ENCODE results near the gene S100A13.
A peak's percentile ranks its signal among the peaks of the same experiment; 100 is the strongest.
"Not testable (repeated sequence)": the region's sequence is repeated elsewhere in the genome, so short reads cannot be mapped to it uniquely, and the experiment has no call there.

S100A13 gene

DNA sequence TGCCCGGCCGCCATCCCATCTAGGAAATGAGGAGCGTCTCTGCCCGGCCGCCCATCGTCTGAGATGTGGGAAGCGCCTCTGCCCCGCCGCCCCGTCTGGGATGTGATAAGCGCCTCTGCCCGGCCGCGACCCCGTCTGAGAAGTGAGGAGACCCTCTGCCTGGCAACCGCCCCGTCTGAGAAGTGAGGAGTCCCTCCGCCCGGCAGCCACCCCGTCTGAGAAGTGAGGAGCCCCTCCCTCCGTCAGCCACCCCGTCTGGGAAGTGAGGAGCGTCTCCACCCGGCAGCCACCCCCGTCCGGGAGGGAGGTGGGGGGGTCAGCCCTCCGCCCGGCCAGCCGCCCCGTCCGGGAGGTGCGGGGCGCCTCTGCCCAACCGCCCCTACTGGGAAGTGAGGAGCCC lies 44.5 kb downstream of the S100A13 start:
- DNase-seq; in situ Hi-C loops (cut with MboI; ENCODE audit: low pct_unique_long_range_greater_than_20kb, low sequenced_read_pairs): not testable (repeated sequence)

DNA sequence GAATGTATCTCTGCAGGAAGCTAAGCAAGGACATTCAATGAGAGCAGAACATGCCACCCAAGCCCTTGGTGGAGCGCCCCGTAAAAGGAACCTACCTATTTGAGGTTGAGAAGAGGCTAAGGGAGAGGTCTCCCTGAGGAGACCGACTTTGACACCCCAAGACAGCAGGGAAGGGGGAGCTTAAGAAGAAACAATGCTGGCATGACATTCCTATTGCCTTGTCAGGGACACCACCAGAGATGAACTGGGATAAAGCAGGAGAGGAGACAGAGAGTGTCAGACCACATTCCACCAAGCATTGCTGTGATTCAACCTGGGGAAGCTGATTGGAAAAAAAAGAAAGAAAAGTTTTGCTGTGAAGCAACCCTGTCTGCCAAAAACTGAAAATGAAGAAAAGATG lies 48.4 kb downstream of the S100A13 start:
- in situ Hi-C loops (cut with MboI; ENCODE audit: low pct_unique_long_range_greater_than_20kb, low sequenced_read_pairs), result no loop called here
- no peak for DNase-seq

- no peak for DNase-seq
- in situ Hi-C loops (cut with MboI; ENCODE audit: low pct_unique_long_range_greater_than_20kb, low sequenced_read_pairs), result no loop called here
Measured at GRCh38 chr1:153578490-153578889, 48.8 kb downstream of the S100A13 start.

- no peak for DNase-seq
- in situ Hi-C loops (cut with MboI; ENCODE audit: low pct_unique_long_range_greater_than_20kb, low sequenced_read_pairs), result no loop called here
Measured at GRCh38 chr1:153577624-153578051, 49.7 kb downstream of the S100A13 start.

DNA sequence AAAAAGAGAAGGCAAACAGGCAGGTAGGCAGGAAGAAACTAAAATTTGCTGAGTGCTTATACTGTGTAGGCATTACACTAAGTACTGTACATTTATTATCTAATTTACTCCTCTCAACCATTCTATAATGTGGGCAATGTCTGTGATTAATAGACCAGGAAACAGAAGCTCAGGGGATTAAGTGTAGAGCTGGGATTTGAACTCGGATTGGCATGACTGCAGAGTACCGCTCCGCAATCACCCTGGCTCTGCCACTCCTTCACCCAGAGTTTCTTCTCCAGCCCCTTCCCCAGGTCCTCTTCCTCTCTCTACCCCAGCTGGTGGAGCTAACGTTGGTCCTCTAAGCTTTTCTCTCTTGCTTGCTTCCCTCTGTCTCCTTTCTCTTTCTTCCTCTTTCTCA lies 50.2 kb downstream of the S100A13 start:
- in situ Hi-C loops (cut with MboI; ENCODE audit: low pct_unique_long_range_greater_than_20kb, low sequenced_read_pairs), result no loop called here
- peak; percentile 28 for DNase-seq

GRCh38 chr1:153575497-153575896 lies 51.8 kb downstream of the S100A13 start:
- in situ Hi-C loops (cut with MboI; ENCODE audit: low pct_unique_long_range_greater_than_20kb, low sequenced_read_pairs); DNase-seq: not testable (repeated sequence)

GRCh38 chr1:153575081-153575491 lies 52.2 kb downstream of the S100A13 start:
- in situ Hi-C loops (cut with MboI; ENCODE audit: low pct_unique_long_range_greater_than_20kb, low sequenced_read_pairs); DNase-seq: not testable (repeated sequence)

GRCh38 chr1:153573351-153573750 lies 54.0 kb downstream of the S100A13 start:
- DNase-seq, result peak; percentile 52
- in situ Hi-C loops (cut with MboI; ENCODE audit: low pct_unique_long_range_greater_than_20kb, low sequenced_read_pairs), result no loop called here

DNA sequence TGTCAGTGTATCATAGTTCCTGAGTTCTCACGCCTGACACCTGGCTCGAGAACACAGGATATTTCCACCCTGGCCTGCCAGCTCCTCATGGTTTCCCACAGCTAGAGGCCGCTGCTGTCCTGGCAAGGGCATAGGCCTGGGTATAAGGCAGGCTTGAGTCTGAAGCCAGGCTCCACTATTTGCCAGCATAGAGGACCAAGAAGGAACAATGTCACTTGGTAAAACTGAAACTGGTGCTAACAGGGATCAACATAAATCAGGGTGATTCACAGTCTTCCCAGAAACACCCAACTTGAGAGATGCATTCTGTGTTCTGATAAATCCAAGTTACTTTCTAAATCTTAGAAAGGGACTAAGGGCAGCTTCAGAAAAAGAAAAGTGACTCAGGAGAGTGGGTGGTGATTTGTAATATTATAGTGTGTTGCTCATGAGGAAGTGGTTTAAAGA lies 54.7 kb downstream of the S100A13 start:
- peak; percentile 75 for DNase-seq
- in situ Hi-C loops (cut with MboI; ENCODE audit: low pct_unique_long_range_greater_than_20kb, low sequenced_read_pairs), result no loop called here

- in situ Hi-C loops (cut with MboI; ENCODE audit: low pct_unique_long_range_greater_than_20kb, low sequenced_read_pairs), result no loop called here
- no peak for DNase-seq
Measured at GRCh38 chr1:153571706-153572105, 55.6 kb downstream of the S100A13 start.

- in situ Hi-C loops (cut with MboI; ENCODE audit: low pct_unique_long_range_greater_than_20kb, low sequenced_read_pairs), result no loop called here
- no peak for DNase-seq
Measured at GRCh38 chr1:153570874-153571273, 56.4 kb downstream of the S100A13 start.

DNA sequence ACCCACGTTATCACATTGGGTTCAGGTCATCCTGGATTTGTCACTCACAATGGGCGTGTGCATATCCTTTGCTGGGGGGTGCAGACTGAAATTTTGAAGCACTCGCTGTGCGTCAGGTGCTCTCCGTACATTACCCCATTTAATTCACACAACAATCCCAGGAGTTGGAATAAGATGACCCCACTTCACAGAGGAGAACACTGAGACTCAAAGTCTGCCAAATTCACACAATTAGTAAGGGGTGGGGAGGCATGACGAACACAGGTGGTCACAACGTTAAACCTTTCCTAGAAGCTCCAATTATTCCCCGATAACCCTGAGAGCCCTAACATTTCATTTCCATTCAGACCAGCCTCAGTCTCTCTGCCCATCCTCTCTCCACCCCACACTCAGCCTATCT lies 57.8 kb downstream of the S100A13 start:
- in situ Hi-C loops (cut with MboI; ENCODE audit: low pct_unique_long_range_greater_than_20kb, low sequenced_read_pairs), result loop anchor here (10.0 kb wide), 1 partner anchor 55 kb away; no protein-coding TSS in a partner anchor
- no peak for DNase-seq
